Activated gamma-delta T cell treated with anti-CD3 and anti-CD28 coated beads, Interleukin-2, amount 50 U/mL, for 16 hours (primary cell): Measurements from ENCODE around the gene MGST2.

ENCODE experiments used
- DNase-seq: peaks from one replicate; pipeline ENCODE4 v3.0.0-alpha.2; 2020; ENCODE audit warnings: low read depth

MGST2 gene

DNA sequence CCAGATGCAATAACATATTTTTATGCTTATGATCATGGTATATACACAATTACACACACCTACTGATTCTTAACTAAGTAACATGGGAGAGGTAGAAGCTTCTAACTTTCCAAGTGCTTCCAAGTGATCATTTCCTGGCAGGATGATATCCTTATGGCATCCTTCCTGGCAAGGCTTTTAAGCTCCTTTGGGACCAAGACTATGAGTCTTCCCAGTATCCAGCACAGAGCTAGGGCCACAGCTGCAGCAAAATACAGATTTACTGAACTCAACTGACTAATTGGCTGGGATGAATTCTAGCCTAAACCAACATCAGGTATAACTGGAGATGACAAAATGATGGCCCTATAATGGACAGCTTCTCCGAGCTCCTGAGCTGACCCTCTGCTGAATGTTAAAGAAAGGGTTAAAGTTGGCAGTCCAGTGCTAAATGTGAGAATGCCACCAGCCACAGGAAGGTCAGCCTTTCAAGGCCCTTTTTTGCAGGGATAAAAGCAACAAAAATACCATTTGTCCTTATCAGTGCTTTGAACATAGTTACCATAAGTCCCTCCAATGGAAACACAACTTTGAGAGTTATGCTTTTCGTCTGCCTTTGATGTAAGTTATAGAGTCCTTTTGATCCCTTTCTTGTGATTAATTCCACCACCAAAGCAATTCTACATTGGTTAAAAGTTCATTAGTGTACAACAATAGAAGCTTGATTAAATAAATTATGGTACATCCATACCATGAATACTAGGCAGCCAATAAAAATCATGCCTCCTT, 73.4 kb downstream of the MGST2 start:
- no peak for DNase-seq

DNA sequence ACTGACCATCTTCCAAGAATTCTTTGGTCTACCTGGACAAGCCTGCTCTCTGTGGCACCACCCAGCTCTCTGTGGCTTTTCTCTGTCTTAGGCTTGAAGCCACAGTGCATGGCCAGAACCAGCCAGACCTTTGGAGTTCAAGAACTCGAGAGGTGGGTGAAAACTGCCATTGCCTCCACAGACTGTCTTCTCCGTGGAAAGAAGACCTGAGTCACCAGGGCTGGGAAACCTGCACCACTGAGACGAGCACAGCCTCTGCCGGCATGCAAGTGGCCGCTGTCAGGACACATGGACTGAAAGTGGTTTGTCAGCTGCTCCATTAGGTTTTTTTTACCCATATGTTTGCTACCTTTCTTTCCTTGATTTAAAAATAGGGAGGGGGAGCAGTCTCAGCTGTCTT, 74.5 kb downstream of the MGST2 start:
- no peak for DNase-seq

DNA sequence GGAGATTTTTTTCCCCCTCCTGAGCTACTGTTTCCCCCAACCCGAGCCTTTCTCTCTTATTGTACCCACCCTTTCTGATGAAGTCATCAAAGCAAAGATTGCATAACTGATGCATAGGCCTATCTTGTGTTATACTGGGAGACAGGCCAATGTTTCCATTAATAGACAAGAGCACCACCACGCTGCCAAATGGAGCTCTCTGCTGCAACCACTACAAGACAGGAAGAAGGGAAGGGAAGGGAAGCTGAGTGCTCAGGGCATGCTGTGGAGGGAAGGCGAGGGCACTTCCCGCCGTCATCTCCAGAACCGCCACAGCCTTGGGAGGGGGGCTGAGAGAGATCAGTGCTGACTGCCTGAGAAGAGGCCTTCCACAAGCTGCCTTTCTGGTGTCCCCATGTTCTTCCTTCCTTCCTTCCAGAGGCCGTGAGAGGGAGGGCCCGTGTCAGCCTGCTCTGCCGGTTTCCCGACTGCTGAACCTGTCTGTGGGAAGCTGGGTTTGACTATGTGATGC, 75.0 kb downstream of the MGST2 start:
- no peak for DNase-seq

DNA sequence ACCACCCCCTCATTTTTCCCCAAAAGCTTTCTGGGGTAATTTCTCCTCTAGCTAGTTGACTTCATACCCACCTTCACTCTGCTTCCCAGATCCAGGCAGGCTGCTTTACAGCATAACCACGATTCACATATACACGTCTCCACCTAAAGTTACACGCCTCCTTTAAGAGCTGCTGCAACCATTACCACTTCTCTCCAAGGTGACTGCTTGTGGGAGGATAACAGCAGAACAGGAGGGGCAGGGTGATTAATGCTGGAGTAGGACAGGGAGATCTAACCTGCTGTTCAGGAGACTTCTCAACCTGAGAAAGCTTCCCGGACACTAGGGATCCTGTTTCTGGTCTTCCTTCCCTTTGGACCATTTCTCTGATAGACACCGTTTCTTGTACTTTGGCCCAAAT, 77.4 kb downstream of the MGST2 start:
- no peak for DNase-seq

DNA sequence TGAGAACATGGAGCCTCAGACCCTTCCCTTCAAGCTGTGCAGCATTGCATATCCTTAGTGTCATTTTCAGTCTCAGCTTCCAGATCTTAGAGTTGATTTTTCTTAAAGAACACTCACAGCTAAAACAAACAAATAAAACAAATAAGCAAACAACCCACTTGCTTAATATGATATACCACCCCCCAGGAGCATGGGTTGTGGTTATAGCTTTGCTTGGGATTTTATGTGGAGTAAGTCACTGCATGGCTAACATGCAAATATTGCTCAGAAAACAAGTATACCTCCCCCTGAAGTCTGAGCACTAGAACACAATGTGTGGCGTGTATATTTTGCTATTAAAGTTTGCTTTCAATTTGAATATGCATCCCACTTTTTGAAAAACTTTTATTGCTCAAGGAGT, 78.6 kb downstream of the MGST2 start:
- DNase-seq = no peak

DNA sequence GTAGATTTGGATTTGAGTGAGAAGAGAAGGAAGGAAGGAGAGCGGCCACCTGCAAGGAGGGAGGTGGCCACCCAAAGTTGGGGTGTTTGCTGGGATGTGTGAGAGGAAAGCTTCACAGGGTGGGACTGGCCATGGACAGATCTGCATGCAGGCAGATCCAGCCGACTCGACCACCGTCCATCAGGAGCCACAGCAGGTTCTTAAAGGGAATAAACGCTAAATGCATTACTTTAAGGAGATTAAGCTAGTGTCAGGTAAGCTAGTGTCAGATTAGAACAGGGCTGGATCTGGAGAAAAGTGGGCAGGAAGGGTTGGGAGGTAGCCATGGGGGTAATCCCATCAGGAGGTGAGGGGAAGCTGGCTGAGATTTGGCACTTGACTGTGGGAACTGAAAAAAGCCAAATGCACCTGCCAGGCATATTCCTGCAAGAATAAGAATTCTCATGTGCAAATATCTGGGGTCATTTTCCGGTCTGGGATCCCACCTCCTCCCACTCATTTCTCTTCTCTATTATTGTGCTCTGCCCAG, 79.6 kb downstream of the MGST2 start:
- DNase-seq = no peak

DNA sequence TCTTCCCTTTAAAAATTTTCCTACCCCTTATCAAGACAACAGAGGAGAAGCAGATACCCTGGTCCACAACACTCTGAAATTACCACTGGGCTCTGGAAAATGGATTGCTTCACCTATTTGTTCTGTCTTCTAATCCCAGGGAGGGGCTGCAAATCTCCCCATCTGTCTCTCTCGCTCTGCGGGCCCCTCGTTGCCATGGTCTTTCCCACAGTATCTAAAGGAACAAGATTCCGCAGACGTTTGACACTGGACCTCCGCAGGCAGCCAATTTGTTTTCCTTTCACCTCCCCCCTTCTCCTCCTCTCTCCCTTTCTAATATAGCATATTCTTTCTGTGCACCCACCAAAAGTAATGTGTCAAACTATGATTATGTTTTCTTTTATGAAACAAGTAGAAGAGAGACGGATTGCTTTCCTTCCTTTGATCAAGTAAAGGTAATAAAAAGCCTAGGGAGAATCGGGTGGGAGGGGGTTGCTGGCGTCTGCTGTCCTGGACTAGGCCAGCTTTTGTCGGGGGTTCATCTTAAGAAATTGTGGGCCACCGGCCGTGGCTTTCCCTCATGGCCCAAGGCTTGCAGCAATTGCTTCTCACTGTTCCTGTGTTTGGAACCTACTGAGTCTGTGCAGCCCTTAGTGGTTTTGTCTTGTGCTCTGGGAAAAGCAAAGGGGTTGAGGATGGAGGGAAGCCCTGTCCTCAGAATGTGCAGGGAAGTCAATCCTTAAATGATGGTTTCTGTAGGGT, 81.0 kb downstream of the MGST2 start:
- no peak for DNase-seq

DNA sequence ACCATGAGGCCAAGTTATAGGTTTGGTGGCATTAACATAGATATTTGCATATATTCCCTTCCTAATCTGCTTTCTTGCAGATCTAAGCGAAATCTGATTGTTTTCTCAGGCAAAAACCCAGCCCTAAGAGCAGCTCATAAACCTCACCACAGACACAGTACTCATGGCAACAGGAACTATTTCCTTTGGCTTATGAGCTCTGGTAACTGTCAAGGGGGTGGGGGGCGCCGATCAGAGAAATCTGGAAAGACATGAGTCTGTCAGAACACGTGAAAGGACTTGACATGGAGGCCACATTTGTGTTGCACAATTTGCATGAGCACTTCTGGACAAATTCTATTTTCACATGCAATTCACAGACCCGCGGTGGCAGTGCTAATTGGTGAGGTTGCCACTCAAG, 83.7 kb downstream of the MGST2 start:
- DNase-seq = no peak

DNA sequence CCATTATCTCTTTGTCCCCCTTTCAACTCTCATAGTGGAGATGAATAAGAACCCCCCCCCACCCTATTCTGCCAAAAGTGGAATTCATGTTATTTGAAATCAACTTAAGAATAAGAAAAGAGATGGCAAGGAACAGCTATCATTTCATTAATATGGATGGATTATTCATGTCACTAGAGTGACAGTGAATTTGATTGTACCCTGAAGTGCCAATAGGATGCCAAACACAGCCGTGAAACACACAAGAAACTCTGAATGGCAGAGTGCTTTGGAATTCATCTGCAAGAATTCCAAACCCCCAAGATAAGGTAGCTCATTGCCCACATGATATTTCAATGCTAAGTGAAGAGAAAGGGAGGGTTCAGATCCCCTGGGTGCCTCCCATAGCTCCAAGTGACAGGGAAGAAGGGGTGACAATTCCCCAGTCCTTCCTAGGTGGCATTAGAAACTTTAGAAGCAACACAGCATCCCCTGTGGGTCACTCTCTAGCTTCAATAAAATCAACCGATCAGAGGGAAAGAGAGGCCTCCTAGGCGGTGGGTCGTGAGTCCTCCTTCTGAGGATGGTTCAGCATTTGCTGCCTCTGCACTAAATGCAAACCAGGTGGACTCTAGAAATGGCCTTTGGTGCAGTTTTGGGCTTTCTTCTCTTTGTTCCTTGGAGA, 84.3 kb downstream of the MGST2 start:
- no peak for DNase-seq

DNA sequence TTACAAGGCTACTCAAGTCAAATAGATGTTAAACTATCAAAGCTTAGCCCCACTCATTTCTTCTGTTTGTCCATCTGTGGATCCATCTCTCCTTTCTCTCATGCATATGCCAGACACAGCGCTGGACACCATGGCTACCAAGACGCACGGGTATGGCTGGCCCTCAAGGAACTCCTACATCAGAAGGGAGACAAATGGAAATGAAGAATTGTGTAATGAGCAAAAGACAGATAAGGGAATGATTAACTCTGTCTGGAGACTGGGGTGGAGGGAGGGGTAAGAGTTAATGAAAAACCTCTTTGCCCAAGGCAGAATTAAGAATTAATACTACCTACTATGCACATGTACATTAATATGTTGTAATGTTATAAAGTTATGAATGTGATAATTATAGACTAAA, 88.1 kb downstream of the MGST2 start:
- no peak for DNase-seq
